ENCODE measurements around the gene LIAS. TPM values are rescaled to one million over a fixed set of nuclear protein-coding genes. Genes with fewer than 3 reads are reported as not detected.
"Not testable (repeated sequence)": the region's sequence is repeated elsewhere in the genome, so short reads cannot be mapped to it uniquely, and the experiment has no call there.

Gene LIAS
- total RNA-seq: 10 to 100 TPM in 1 of 2 donors, 1 to 10 TPM in 1; 4.9 to 15.3 TPM

DNA sequence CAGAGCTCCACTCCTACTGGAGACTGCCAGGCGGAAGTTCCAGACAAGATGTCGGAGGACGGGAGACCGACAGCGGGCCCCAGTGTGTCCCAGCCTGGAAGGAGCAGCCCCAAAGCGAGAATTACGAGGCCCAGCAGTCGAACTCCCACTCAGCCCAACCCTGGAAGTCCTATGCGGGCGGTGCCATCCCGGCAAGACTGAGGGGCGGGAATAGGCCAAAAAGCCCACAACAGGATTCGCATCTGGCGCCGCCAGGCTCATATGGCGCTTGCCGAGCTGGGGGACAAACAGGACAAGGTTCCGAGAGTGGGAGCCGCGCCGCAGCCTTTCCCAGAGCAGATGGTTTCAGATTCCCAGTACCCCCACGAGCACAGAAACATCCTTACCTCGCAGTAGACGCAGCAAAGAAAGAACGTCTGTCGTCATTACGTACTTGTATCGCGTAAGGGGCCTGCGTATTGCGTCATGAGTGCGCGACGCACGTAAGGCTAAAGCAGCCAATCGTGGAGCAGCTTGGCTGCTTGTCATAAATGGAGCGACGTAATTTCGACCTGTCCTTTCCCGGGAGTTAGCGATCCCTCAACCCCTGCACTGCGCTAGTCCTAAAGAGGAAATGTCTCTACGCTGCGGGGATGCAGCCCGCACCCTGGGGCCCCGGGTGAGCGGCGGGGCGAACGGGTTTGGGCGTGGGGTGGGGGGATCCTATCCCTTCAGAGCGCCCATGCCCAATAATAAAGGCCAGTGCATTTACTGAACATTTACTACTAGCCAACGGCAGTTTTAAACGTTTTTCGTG lies at the start of gene LIAS, which contains the start of gene RPL9:
LIAS (plus strand) TSS at position 552 of the 796 bp plus-strand sequence; CDS start at position 614, 62 bp downstream.
RPL9 (minus strand) TSS at position 418 of the 796 bp plus-strand sequence. CDS start 483 bp downstream, outside the sequence.
- Histone ChIP-seq H3K4me1 (peaks cover 38% of the 10 kb centered on the region), H3K27ac (peak within 1 kb of the TSS; percentile 85 to 94 (median 90)), H3K36me3 (replicated peaks in 1 of 2; ENCODE audit: insufficient read depth in 1 of 2, low read depth in 2 of 2) (peaks cover 4 to 8% of the 10 kb centered on the region in 2 donors), H3K27me3 (no peaks in the 10 kb centered on the region), H3K4me3 (peak within 1 kb of the TSS; percentile 41 to 50), H3K9me3 (no peaks in the 10 kb centered on the region)
- 0 to 1% methylated on average over 22 to 55 of the region's 55 CpGs for WGBS, 2 donors
- intact Hi-C loops (cut with DNase I): no loop called here
- TF ChIP-seq, protein P1, sequence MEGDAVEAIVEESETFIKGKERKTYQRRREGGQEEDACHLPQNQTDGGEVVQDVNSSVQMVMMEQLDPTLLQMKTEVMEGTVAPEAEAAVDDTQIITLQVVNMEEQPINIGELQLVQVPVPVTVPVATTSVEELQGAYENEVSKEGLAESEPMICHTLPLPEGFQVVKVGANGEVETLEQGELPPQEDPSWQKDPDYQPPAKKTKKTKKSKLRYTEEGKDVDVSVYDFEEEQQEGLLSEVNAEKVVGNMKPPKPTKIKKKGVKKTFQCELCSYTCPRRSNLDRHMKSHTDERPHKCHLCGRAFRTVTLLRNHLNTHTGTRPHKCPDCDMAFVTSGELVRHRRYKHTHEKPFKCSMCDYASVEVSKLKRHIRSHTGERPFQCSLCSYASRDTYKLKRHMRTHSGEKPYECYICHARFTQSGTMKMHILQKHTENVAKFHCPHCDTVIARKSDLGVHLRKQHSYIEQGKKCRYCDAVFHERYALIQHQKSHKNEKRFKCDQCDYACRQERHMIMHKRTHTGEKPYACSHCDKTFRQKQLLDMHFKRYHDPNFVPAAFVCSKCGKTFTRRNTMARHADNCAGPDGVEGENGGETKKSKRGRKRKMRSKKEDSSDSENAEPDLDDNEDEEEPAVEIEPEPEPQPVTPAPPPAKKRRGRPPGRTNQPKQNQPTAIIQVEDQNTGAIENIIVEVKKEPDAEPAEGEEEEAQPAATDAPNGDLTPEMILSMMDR (IDR thresholded peaks at IDR 0.05): peak in 2 of 7 experiments; percentile 4 to 10
- TF ChIP-seq POLR2A (IDR thresholded peaks at IDR 0.05): peak; percentile 76 to 97 (median 96)
- DNase-seq: peak; percentile 97 to 99 (median 98)
- ATAC-seq: peak; percentile 98

DNA sequence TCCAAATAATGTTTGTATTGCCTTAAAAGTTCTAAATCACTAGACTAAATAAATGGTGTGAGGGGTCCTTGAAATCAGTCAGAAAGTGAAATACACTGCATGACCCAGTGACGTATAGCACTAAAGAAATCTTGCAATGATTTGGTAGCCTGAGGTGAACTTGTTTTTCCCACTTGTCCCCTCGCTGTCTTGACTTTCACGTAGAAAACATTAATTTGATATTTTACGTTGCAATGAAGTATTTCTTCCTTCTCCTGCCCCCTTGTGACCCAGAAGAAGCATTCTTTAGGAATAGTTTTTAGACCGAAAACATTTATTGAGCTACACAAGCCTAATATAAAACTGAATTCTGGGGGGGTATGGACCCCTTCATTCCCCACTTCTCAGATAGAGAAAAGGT lies 48.4 kb upstream of the LIAS start:
- TF ChIP-seq, protein P1 (IDR thresholded peaks at IDR 0.05): peak in 4 of 7 experiments; percentile 22 to 38 (median 34)
- no peak for TF ChIP-seq POLR2A (IDR thresholded peaks at IDR 0.05)
- no peaks in the 10 kb centered on the region for H3K27me3 ChIP-seq
- H3K27ac ChIP-seq: peak overlapping the region; percentile 34 to 78 (median 70)
- 17 to 24% methylated on average over 5 of the region's 5 CpGs for WGBS, 2 donors
- peak; percentile 44 for ATAC-seq
- intact Hi-C loops (cut with DNase I): no loop called here
- no peak for DNase-seq
- H3K36me3 ChIP-seq (replicated peaks in 1 of 2; ENCODE audit: insufficient read depth in 1 of 2, low read depth in 2 of 2): no peaks in the 10 kb centered on the region
- H3K9me3 ChIP-seq: no peaks in the 10 kb centered on the region
- peaks cover 42% of the 10 kb centered on the region for H3K4me1 ChIP-seq
- H3K4me3 ChIP-seq: peak overlapping the region in 1 of 2 donors; percentile 4

DNA sequence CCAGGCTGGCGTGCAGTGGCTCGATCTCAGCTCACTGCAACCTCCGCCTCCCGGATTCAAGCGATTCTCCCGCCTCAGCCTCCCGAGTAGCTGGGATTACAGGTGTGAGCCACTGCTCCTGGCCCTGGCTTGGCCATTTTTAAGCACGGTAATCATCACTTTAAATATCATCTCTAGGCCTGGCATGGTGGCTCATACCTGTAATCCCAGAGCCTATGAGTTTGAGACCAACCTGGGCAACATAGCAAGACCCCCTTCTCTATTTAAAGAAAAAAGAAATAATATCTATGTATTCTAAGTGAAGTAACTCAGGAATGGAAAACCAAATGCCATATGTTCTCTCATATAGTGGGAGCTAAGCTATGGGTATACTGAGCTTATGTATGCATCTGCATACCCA lies 47.3 kb upstream of the LIAS start:
- WGBS, 2 donors: 84 to 88% methylated on average over 8 of the region's 8 CpGs
- peak overlapping the region in 3 of 4 donors; percentile 49 to 78 (median 73) for H3K27ac ChIP-seq
- ATAC-seq; H3K9me3 ChIP-seq; intact Hi-C loops (cut with DNase I); H3K4me3 ChIP-seq; DNase-seq; H3K27me3 ChIP-seq; H3K36me3 ChIP-seq (replicated peaks in 1 of 2; ENCODE audit: insufficient read depth in 1 of 2, low read depth in 2 of 2): not testable (repeated sequence)
- H3K4me1 ChIP-seq: peaks cover 46% of the 10 kb centered on the region

DNA sequence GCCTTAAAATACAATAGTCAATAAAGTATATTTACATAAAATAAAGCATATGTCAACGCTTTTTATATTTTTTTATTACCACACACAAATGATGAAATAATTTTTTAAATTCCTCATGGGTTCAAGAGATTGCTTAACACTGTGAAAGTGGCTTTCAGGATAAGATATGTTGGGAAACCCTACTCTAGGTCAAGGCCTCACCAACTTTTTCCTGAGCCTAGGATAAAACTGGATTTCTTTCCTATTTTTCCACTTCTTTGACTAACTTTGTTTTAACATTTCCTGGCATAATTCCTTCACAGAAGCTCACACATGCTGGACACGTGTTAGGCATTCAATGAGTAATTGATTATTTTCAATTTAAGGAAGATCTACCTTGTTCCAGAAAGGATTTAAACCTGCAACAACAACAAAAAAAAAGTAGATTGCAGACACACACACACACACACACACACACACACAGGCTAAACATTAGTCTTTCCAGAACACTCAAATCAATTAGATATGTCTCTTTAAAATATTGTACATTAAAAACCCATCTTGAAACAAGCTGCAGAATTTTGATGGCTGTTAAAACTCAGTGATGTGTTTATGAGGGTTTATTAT lies 43.1 kb upstream of the LIAS start:
- Histone ChIP-seq H3K27ac (peak overlapping the region in 3 of 4 donors; percentile 33 to 70 (median 40)), H3K4me3 (no peak overlapping the region), H3K4me1 (peaks cover 71% of the 10 kb centered on the region), H3K27me3 (no peaks in the 10 kb centered on the region), H3K9me3 (no peaks in the 10 kb centered on the region), H3K36me3 (replicated peaks in 1 of 2; ENCODE audit: insufficient read depth in 1 of 2, low read depth in 2 of 2) (no peaks in the 10 kb centered on the region)
- intact Hi-C loops (cut with DNase I): no loop called here
- 25 to 35% methylated on average over 2 of the region's 2 CpGs for WGBS, 2 donors
- TF ChIP-seq, protein P1 (IDR thresholded peaks at IDR 0.05): no peak
- no peak for TF ChIP-seq POLR2A (IDR thresholded peaks at IDR 0.05)
- peak; percentile 51 for ATAC-seq
- no peak for DNase-seq

DNA sequence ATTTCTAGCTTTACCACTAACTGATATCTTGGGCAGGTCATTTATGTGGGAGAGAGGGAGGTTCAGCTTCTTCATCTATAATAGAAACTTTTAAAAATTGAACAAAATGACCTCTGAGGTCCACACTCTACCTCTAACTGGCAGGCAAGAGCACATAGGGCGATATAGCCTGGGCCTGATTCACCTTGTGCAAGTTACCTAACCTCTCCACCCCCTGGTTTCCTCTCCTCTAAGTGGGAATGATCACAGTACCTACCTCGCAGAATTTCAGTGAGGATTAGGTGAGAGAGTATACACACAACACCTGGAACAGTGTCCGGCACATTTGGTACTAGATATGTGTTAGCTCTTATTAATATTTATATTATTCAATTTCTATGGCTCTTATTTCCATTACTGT lies 36.6 kb upstream of the LIAS start:
- TF ChIP-seq, protein P1 (IDR thresholded peaks at IDR 0.05): no peak
- TF ChIP-seq POLR2A (IDR thresholded peaks at IDR 0.05): no peak
- H3K36me3 ChIP-seq (replicated peaks in 1 of 2; ENCODE audit: insufficient read depth in 1 of 2, low read depth in 2 of 2): no peaks in the 10 kb centered on the region
- no peaks in the 10 kb centered on the region for H3K27me3 ChIP-seq
- H3K4me1 ChIP-seq: peaks cover 62% of the 10 kb centered on the region
- peak overlapping the region; percentile 18 to 51 (median 44) for H3K27ac ChIP-seq
- ATAC-seq: peak; percentile 54
- H3K9me3 ChIP-seq: no peaks in the 10 kb centered on the region
- 33 to 39% methylated on average over 3 of the region's 3 CpGs for WGBS, 2 donors
- H3K4me3 ChIP-seq: no peak overlapping the region
- intact Hi-C loops (cut with DNase I): no loop called here
- no peak for DNase-seq

DNA sequence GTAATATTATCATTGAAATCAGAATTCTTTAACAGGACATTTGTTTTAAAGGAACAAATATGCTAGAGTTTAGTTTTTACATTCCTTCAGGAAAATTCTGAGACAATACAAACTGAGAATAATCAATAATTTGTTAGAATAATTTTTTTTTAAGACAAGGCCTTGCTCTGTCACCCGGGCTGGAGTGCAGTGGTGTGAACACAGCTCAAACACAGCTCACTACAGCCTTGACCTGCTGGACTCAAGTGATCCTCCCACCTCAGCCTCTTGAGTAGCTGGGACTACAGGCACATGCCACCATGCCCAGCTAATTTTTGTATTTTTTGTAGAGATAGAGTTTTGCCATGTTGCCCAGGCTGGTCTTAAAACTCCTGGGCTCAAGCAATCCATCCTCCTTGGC lies 33.6 kb upstream of the LIAS start:
- intact Hi-C loops (cut with DNase I); H3K4me3 ChIP-seq; H3K27me3 ChIP-seq; H3K36me3 ChIP-seq (replicated peaks in 1 of 2; ENCODE audit: insufficient read depth in 1 of 2, low read depth in 2 of 2); H3K9me3 ChIP-seq; ATAC-seq: not testable (repeated sequence)
- peak overlapping the region in 3 of 4 donors; percentile 18 to 63 (median 50) for H3K27ac ChIP-seq
- H3K4me1 ChIP-seq: peaks cover 65% of the 10 kb centered on the region
- DNase-seq: peak in 1 of 4 donors; percentile 38
- 14 to 20% methylated on average over 1 of the region's 1 CpG for WGBS, 2 donors

Data from body of pancreas (tissue), 4 donors.